HG03457 (cell line): Measurements from ENCODE around the gene SLC25A52.
"Not testable (repeated sequence)": the region's sequence is repeated elsewhere in the genome, so short reads cannot be mapped to it uniquely, and the experiment has no call there.

ENCODE experiments used
- ATAC-seq: cut with Tn5 transposase; IDR thresholded peaks from one replicate; pipeline ENCODE4 v1.9.1; 2021; ENCODE audit warnings: moderate number of reproducible peaks; ENCODE audit not compliant: unreplicated experiment

Gene SLC25A52

DNA sequence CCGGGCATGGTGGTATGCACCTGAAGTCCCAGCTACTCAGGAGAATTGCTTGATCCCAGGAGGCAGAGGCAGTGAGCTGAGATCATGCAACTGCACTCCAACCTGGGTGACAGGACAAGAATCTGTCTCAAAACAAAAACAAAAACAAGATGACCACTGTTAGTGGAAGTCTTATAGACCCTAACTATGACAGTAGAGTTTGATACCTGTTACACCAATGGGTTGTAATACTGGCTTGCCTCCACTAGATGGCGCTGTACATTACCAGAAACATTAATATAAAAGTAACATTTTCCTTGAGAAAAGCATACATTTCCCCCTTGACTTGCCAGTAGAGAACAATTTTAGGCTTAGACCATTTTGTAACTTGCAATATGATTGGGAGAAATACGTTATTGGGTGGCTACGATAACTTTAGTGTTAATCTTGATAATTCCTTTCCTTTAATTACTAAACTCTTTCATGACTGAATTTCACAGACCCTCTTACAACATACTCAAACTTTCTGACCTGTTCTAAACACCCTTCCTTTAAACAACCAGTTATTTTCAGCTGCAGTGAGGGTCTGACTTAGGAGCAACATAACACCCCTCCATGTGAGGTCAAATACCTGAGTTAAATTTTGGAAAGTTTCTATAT lies 19.5 kb downstream of the SLC25A52 start:
- ATAC-seq = no peak

GRCh38 chr18:31740180-31740579 lies 20.5 kb downstream of the SLC25A52 start:
- no peak for ATAC-seq

GRCh38 chr18:31739651-31740050 lies 21.0 kb downstream of the SLC25A52 start:
- no peak for ATAC-seq

GRCh38 chr18:31738460-31739407 lies 21.9 kb downstream of the SLC25A52 start:
- ATAC-seq = no peak

DNA sequence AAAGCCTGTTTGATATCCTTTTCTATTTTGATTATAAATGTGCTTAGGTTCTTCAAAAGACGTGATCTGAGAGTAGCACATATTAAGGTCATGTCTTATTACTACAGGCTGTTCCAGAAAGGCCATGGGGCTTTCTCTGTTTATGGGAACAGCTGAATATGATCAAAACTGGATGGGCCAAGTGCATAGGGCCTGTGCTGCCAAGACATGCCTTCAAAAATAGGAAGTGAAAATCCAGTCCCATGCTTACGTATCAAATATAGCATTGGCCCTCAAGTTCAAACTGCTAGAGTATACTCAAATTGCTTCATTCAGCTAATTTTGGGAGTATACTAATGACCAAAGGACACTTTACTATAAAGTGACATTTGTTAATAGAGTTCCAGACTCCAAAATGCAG lies 24.1 kb downstream of the SLC25A52 start:
- ATAC-seq = no peak

GRCh38 chr18:31731628-31732027 lies 29.1 kb downstream of the SLC25A52 start:
- no peak for ATAC-seq

DNA sequence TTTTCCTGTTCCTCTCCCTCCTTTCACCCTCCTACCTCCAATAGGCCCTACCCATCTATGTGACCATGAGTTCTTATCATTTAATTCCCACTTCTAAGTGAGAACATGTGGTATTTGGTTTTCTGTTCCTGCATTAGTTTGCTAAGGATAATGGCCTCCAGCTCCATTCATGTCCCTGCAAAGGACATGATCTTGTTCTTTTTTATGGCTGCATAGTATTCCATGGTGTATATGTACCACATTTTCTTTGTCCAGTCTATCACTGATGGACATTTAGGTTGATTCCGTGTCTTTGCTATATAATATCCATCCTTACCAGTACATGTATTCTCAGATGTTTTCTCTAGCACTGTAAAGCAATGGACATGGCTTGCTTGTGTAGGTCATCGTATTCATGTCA lies 31.5 kb downstream of the SLC25A52 start:
- not testable (repeated sequence) for ATAC-seq

DNA sequence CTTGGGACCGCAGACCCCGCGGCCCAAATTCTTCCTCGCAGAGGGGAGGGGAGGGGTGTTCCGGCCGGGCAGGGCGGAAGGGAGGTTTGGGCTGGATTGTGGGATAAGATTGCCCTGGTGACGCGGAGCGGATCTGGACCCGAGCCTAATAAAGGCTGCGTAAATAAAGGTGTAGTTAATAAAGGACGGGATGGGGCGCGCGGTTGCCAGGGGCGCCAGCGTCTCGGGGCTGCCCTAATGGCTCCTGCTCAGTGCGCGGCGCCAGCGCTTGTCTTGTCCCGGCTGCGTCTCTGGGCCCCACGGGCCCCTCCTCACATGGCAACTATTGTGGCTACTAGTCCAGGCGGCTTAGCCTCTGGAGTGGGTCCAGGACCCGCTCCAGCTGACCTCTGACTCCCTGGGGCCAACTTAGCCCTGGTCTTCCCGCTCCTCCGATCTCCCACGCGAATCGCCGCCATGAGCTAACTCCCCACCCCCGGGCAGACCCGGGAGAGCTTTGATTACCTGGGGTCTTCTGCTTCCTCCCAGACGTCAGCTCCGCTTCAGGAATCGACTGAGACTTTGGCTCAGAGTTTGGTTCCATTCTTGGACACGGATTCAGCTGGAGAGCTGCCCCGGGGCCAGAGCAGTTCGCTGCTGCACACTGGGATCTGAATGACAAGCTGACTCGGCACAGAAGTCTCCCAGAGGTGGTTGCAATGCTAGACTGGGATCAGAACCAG lies 36.5 kb downstream of the SLC25A52 start:
- ATAC-seq = no peak

DNA sequence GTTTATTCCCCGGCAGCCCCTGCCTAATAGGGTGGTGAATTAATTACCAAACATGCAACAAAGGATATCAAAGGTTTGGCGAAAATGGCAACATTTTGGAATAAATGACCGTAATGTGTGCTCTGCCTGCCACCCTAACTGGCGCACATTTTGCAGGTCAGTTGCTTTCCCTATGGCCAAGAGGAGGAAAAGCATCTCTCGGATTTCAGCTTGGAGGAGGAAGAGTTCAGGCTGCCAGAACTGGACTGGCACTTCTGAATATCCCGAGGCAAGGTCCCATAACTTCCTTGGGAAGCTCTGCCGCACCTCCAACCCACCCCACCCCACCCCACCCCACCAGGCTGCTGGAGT lies 37.1 kb downstream of the SLC25A52 start:
- ATAC-seq = no peak

DNA sequence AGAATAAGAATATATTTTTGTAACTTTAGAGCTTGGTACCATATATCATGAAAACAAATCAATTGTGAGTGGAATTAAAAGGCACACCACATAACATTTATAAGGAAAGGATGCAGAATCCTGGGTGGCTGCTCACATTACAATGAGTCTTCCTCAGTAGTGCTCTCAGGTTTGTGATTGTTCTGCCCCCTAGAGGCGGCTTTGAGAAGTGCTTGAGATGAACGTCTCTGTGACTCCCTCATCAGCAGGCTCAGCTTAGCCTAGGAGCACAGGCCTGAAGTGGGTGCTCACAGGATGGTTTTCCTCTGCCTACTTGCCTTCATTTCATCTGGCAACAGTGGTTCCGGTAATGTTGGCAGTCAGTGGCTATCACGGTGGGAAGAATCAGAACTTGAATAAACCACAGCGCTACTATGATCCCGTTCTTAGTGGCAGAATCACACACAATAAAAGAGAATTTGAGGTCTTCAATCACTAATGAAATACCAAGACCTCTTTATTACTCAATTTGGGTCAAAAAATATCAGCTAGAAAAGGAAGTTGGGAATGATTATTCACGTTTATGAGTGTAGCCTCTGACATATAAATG lies 38.2 kb downstream of the SLC25A52 start:
- peak; percentile 75 for ATAC-seq

DNA sequence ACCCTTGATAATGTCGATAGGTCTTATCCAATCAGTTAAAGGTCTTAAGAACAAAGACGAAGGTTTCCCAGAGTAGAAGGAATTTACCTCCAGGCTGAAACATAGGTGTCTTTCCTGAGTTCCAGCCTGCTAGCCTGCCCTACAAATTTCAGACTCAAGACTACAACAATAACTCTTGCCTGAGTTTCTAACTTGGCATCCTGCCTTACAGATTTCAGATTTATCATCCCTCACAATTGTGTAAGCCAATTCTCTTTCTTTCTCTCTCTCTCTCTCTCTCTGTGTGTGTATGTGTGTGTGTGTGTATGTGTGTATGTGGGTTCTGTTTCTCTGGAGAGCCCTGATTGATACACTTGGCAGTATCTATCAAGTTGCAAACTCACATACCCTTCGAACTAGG lies 39.1 kb downstream of the SLC25A52 start:
- no peak for ATAC-seq

- ATAC-seq = no peak
These were observed 39.8 kb downstream of the SLC25A52 start for GRCh38 chr18:31720867-31721266.

DNA sequence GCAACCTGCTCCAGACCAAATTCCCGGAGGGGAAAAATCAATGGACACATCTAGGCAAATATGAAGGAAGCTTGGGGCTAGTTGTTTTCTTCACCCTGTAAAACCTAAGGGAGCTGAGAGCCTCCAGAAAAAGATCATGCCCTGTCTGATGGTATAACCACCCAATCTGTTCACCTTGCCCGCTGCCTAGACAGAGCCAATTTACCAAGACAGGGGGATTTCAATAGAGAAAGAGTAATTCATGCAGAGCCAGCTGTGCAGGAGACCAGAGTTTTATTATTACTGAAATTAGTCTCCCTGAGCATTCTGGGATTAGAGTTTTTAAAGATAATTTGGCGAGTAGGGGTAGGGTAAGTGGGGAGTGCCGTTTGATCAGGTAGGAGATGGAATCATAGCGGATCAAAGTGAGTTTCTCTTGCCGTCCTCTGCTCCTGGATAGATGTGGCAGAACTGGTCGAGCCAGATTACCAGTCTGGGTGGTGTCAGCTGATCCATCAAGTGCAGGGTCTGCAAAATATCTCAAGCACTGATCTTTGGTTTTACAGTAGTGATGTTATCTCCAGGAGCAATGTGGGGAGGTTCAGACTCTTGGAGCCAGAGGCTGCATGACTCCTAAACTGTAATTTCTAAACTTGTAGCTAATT lies 41.2 kb downstream of the SLC25A52 start:
- ATAC-seq = no peak

DNA sequence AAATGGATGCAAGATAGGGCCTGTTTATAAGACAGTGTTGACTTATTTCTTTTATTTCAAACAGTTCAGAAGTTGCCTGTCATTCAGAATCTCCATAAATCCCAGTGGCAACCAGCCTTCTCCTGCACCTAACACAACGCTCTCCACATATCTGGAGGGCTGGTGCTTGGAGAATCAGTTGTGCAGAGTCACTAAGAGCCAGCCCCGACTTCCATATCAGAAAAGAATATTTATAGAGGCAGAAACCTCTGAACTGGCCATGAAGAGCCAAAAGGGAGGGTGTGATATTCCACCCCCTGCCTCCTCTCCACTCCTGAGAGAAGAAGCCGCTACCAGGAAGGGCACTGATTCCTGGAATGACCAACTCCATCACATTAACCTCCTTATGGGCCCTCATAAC lies 42.3 kb downstream of the SLC25A52 start:
- ATAC-seq = no peak

GRCh38 chr18:31716362-31716761 lies 44.3 kb downstream of the SLC25A52 start:
- ATAC-seq = no peak

GRCh38 chr18:31711365-31712172 lies 49.1 kb downstream of the SLC25A52 start:
- no peak for ATAC-seq

DNA sequence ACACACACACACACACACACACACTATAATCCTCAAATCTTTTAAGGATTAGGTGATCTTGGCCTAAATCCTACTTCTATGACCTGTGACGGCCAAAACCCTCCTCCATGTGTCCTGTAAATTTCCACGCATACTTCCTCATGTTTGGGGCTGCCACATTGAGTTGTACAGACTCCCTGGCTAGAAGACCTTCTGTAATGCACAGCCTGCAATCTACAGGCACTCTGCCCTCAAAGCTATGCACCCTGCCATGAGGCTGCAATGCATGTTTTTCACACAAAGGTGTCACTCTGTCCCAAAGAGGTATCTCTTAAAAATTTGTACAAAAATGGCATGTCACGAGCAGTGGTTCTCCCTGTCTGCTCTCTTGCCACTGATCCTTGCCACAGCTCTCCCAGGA lies 49.9 kb downstream of the SLC25A52 start:
- ATAC-seq = no peak
